Endodermal cell (in vitro differentiated cells): ENCODE results near the gene UNC5B. TPM values are rescaled to one million over a fixed set of nuclear protein-coding genes. Genes with fewer than 3 reads are reported as not detected.
A peak's percentile ranks its signal among the peaks of the same experiment; 100 is the strongest.

Experiments used
- DNase-seq: peaks from one replicate; pipeline ENCODE4 v3.0.0-alpha.2; 2017
- H3K27ac ChIP-seq: 2 replicates; pipeline ENCODE4 v1.5.1; 2013; ENCODE audit warnings: mild to moderate bottlenecking, low read depth, low read length, moderate library complexity
- H3K27me3 ChIP-seq: 2 replicates; pipeline ENCODE4 v1.6.1; 2013; ENCODE audit warnings: mild to moderate bottlenecking, low read length, moderate library complexity; ENCODE audit not compliant: insufficient read depth, control insufficient read depth, poor library complexity, severe bottlenecking
- H3K36me3 ChIP-seq: 2 replicates; pipeline ENCODE4 v1.7.0; 2013; ENCODE audit warnings: mild to moderate bottlenecking, low read length, moderate library complexity; ENCODE audit not compliant: control insufficient read depth, insufficient read depth
- H3K4me1 ChIP-seq: one replicate; pipeline ENCODE4 v1.7.0; 2013; ENCODE audit warnings: low read length; ENCODE audit not compliant: control insufficient read depth, insufficient read depth
- H3K4me3 ChIP-seq: 2 replicates; pipeline ENCODE4 v1.5.1; 2013; ENCODE audit warnings: mild to moderate bottlenecking, low read length, moderate library complexity
- H3K9ac ChIP-seq: 2 replicates; pipeline ENCODE4 v1.6.1; 2013; ENCODE audit warnings: mild to moderate bottlenecking, low read length, moderate library complexity; ENCODE audit not compliant: poor library complexity, severe bottlenecking; ENCODE audit errors: extremely low read depth
- H3K9me3 ChIP-seq: 2 replicates; pipeline ENCODE4 v1.6.1; 2013; ENCODE audit warnings: mild to moderate bottlenecking, low read length, moderate library complexity; ENCODE audit not compliant: control insufficient read depth
- H3K27ac Mint-ChIP-seq: 2 replicates; pipeline ENCODE4 v1.8.0; 2020; ENCODE audit warnings: mixed read lengths
- H3K27me3 Mint-ChIP-seq: 2 replicates; pipeline ENCODE4 v1.8.0; 2021; ENCODE audit warnings: mild to moderate bottlenecking, mixed read lengths; ENCODE audit not compliant: insufficient read depth
- H3K36me3 Mint-ChIP-seq: 2 replicates; pipeline ENCODE4 v1.8.0; 2020; ENCODE audit warnings: low read depth, mixed read lengths
- H3K4me1 Mint-ChIP-seq: 2 replicates; pipeline ENCODE4 v1.8.0; 2020; ENCODE audit warnings: mixed read lengths
- H3K4me3 Mint-ChIP-seq: 2 replicates; pipeline ENCODE4 v1.8.0; 2020; ENCODE audit warnings: mild to moderate bottlenecking, moderate library complexity, mixed read lengths
- H3K9me3 Mint-ChIP-seq: 2 replicates; pipeline ENCODE4 v1.8.0; 2020; ENCODE audit warnings: mild to moderate bottlenecking, mixed read lengths
- CTCF ChIP-seq: fragments of 200-600 bp; sonication (generic); conservative IDR thresholded peaks from 2 replicates; pipeline ENCODE4 v1.5.0; 2021; ENCODE audit warnings: antibody characterized with exemption, mild to moderate bottlenecking
- WGBS, 2 experiments: methylation state at CpG; one replicate each; pipeline versions ENCODE4 v1.1.5 to v1.1.7; 2013; ENCODE audit warnings: missing lambda C conversion rate in 2 of 2, mixed read lengths in 1 of 2; ENCODE audit not compliant: insufficient coverage in 1 of 2, insufficient read length in 1 of 2; 5-methylcytosine and 5-hydroxymethylcytosine counted together
- total RNA-seq, 2 donors: library from RNA; stranded (reverse); fragmentation: NEBNext Ultra II Directional in 1 of 2; extraction: Animal tissue kit (Norgen Biotek cat#: 25700) in 1 of 2; gene quantifications; 2 replicates in 1 of 2; 3 replicates in 1 of 2; pipeline ENCODE4 v1.2.1, GENCODE V29; 2021

Gene UNC5B
- total RNA-seq, 2 donors from 2014 or later = 9.7 to 14.5 TPM

GRCh38 chr10:71236286-71236685 is 23.9 kb downstream of the UNC5B start:
- peaks cover 31% of the 10 kb centered on the region for H3K4me1 Mint-ChIP-seq
- Histone ChIP-seq H3K36me3 (no peaks in the 10 kb centered on the region), H3K9ac (no peak overlapping the region), H3K27ac (no peak overlapping the region), H3K27me3 (no peaks in the 10 kb centered on the region), H3K9me3 (no peaks in the 10 kb centered on the region), H3K4me3 (no peak overlapping the region), H3K4me1 (peaks cover 16% of the 10 kb centered on the region)
- TF ChIP-seq CTCF = no peak
- no peaks in the 10 kb centered on the region for H3K36me3 Mint-ChIP-seq
- no peaks in the 10 kb centered on the region for H3K27me3 Mint-ChIP-seq
- no peaks in the 10 kb centered on the region for H3K9me3 Mint-ChIP-seq
- peak overlapping the region; percentile 48 for H3K27ac Mint-ChIP-seq
- no peak overlapping the region for H3K4me3 Mint-ChIP-seq
- DNase-seq = no peak
- WGBS, 2 experiments = 59 to 73% methylated on average over 6 to 10 of the region's 10 CpGs

GRCh38 chr10:71236822-71237682 is 24.7 kb downstream of the UNC5B start:
- Histone ChIP-seq H3K27me3 (no peaks in the 10 kb centered on the region), H3K27ac (no peak overlapping the region), H3K4me3 (no peak overlapping the region), H3K9me3 (no peaks in the 10 kb centered on the region), H3K4me1 (peaks cover 16% of the 10 kb centered on the region), H3K9ac (no peak overlapping the region), H3K36me3 (no peaks in the 10 kb centered on the region)
- WGBS, 2 experiments = 91% methylated on average over 10 to 15 of the region's 15 CpGs
- Mint-ChIP-seq H3K36me3 (no peaks in the 10 kb centered on the region), H3K27ac (no peak overlapping the region), H3K9me3 (no peaks in the 10 kb centered on the region), H3K4me3 (no peak overlapping the region), H3K4me1 (peaks cover 31% of the 10 kb centered on the region), H3K27me3 (no peaks in the 10 kb centered on the region)
- no peak for DNase-seq
- no peak for TF ChIP-seq CTCF

- Mint-ChIP-seq H3K9me3 (no peaks in the 10 kb centered on the region), H3K4me3 (no peak overlapping the region), H3K4me1 (peaks cover 31% of the 10 kb centered on the region), H3K27ac (peak overlapping the region; percentile 40), H3K36me3 (no peaks in the 10 kb centered on the region), H3K27me3 (no peaks in the 10 kb centered on the region)
- Histone ChIP-seq H3K9me3 (no peaks in the 10 kb centered on the region), H3K9ac (no peak overlapping the region), H3K36me3 (no peaks in the 10 kb centered on the region), H3K4me3 (no peak overlapping the region), H3K27ac (peak overlapping the region; percentile 49), H3K27me3 (no peaks in the 10 kb centered on the region), H3K4me1 (peaks cover 19% of the 10 kb centered on the region)
- DNase-seq = no peak
- TF ChIP-seq CTCF = no peak
- 87% methylated on average over 7 to 11 of the region's 11 CpGs for WGBS, 2 experiments
Observed at GRCh38 chr10:71237843-71238623, 25.7 kb downstream of the UNC5B start.
